Adrenal gland (tissue), 5 donors: Measurements from ENCODE around the gene CLEC4G.

Source experiments
- POLR2A ChIP-seq, 2 donors: fragments of 450-650 bp; IDR thresholded peaks; one replicate each; pipeline ENCODE4 v1.6.1; 2017; ENCODE audit warnings: antibody characterized with exemption in 2 of 2, mild to moderate bottlenecking in 2 of 2, moderate library complexity in 1 of 2
- TF ChIP-seq, protein P1 (sequence below), 6 experiments: fragments of 450-650 bp in 4 of 6; fragments of 200-600 bp in 2 of 6; sonication (generic) in 1 of 6; IDR thresholded peaks; 1 replicate in 5 of 6; 2 replicates in 1 of 6; pipeline versions ENCODE4 v1.5.1 to v1.8.0; 2016 to 2021; ENCODE audit warnings: antibody characterized with exemption in 6 of 6, mild to moderate bottlenecking in 2 of 6, moderate library complexity in 1 of 6
- donor health status: DM: no; HTN: no; CAD: no.

DNA sequence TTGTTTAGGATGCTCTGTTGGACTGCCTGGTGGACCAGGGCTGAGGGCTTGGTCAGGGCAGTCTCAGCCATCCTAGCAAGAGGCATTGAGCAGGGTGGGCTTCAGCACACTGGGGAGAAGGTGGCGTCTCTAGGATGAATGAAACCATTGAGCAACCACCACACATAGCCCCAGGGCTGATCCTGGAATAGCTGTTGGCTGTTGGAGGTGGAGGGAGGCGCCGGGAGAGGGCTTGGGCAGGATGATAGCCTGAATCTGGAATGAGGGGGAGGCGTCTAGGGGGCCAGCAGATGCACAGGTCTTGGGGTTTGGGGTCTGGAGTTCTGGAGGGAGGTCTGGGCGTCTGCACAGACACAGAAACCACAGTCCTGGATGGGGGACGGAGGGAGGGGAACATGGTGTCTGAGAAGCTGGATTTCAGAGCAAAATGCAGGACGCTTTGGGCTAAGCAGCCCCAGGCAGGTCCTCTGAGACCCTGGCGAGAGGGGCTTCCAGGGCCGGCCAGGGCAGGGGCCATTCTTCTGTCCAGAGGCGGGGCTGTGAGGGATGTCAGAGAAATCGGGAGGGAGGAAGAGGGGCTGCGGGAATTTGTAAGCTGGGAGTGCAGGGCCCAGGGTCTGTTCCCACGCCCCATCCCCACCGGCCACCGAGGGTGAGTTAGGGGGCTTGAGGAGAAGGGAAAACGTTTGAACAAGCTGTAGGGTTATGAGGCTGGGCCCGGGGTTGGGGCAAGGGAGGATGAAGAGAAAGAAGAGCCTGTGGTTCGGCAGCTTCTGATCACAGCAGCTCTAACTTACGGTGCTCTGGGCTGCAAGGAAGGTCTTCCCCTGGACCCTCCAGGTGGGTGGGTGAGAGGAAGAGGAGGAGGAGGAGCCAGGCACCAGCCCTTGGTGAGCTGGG lies 46.1 kb downstream of the CLEC4G start:
- TF ChIP-seq, protein P1, sequence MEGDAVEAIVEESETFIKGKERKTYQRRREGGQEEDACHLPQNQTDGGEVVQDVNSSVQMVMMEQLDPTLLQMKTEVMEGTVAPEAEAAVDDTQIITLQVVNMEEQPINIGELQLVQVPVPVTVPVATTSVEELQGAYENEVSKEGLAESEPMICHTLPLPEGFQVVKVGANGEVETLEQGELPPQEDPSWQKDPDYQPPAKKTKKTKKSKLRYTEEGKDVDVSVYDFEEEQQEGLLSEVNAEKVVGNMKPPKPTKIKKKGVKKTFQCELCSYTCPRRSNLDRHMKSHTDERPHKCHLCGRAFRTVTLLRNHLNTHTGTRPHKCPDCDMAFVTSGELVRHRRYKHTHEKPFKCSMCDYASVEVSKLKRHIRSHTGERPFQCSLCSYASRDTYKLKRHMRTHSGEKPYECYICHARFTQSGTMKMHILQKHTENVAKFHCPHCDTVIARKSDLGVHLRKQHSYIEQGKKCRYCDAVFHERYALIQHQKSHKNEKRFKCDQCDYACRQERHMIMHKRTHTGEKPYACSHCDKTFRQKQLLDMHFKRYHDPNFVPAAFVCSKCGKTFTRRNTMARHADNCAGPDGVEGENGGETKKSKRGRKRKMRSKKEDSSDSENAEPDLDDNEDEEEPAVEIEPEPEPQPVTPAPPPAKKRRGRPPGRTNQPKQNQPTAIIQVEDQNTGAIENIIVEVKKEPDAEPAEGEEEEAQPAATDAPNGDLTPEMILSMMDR (IDR thresholded peaks at IDR 0.05): no peak
- TF ChIP-seq POLR2A (IDR thresholded peaks at IDR 0.05): no peak
